HL-60 (cell line): ENCODE data around the gene CBARP.

Experiments
- DNase-seq, 2 experiments: peaks; one replicate each; pipeline ENCODE4 v3.0.0-alpha.2; 2010 to 2020; ENCODE audit warnings: low read depth in 1 of 2, low spot score in 1 of 2
- H3K27ac ChIP-seq: fragments of 250-450 bp; sonication (Bioruptor Pico); replicated peaks from 2 replicates; pipeline ENCODE4 v1.5.1; 2020; ENCODE audit warnings: mild to moderate bottlenecking, moderate library complexity
- H3K27me3 ChIP-seq: fragments of 250-450 bp; sonication (Bioruptor Pico); 2 replicates; pipeline ENCODE4 v1.5.1; 2021; ENCODE audit warnings: mild to moderate bottlenecking, moderate library complexity; ENCODE audit not compliant: insufficient read depth, poor library complexity, severe bottlenecking
- H3K4me3 ChIP-seq: replicated peaks from 2 replicates; pipeline ENCODE4 v1.5.1; 2011; ENCODE audit warnings: mild to moderate bottlenecking, control low read depth, low read length; ENCODE audit not compliant: insufficient read depth
- GABPA ChIP-seq: IDR thresholded peaks from 2 replicates; pipeline ENCODE4 v1.6.1; 2012; ENCODE audit warnings: low read depth
- POLR2AphosphoS5 ChIP-seq: IDR thresholded peaks from 2 replicates; pipeline ENCODE4 v1.6.1; 2012; ENCODE audit warnings: low read depth
- SPI1 ChIP-seq: IDR thresholded peaks from 2 replicates; pipeline ENCODE4 v1.6.1; 2012; ENCODE audit warnings: low read depth, mild to moderate bottlenecking, borderline replicate concordance
- TF ChIP-seq, protein P1 (sequence below): IDR thresholded peaks from 2 replicates; pipeline ENCODE4 v1.6.1; 2012; ENCODE audit warnings: low read depth; ENCODE audit not compliant: insufficient replicate concordance
- TF ChIP-seq, protein P2 (sequence below): IDR thresholded peaks from one replicate; pipeline ENCODE4 v1.5.1; 2011; ENCODE audit warnings: low read length, control low read depth, inconsistent platforms; ENCODE audit not compliant: insufficient read depth

The CBARP gene

GRCh38 chr19:1239796-1240737 lies 2.3 kb upstream of the CBARP start:
- TF ChIP-seq GABPA: no peak
- no peak for TF ChIP-seq SPI1
- TF ChIP-seq, protein P1, sequence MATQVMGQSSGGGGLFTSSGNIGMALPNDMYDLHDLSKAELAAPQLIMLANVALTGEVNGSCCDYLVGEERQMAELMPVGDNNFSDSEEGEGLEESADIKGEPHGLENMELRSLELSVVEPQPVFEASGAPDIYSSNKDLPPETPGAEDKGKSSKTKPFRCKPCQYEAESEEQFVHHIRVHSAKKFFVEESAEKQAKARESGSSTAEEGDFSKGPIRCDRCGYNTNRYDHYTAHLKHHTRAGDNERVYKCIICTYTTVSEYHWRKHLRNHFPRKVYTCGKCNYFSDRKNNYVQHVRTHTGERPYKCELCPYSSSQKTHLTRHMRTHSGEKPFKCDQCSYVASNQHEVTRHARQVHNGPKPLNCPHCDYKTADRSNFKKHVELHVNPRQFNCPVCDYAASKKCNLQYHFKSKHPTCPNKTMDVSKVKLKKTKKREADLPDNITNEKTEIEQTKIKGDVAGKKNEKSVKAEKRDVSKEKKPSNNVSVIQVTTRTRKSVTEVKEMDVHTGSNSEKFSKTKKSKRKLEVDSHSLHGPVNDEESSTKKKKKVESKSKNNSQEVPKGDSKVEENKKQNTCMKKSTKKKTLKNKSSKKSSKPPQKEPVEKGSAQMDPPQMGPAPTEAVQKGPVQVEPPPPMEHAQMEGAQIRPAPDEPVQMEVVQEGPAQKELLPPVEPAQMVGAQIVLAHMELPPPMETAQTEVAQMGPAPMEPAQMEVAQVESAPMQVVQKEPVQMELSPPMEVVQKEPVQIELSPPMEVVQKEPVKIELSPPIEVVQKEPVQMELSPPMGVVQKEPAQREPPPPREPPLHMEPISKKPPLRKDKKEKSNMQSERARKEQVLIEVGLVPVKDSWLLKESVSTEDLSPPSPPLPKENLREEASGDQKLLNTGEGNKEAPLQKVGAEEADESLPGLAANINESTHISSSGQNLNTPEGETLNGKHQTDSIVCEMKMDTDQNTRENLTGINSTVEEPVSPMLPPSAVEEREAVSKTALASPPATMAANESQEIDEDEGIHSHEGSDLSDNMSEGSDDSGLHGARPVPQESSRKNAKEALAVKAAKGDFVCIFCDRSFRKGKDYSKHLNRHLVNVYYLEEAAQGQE: no peak
- no peak for TF ChIP-seq POLR2AphosphoS5
- TF ChIP-seq, protein P2, sequence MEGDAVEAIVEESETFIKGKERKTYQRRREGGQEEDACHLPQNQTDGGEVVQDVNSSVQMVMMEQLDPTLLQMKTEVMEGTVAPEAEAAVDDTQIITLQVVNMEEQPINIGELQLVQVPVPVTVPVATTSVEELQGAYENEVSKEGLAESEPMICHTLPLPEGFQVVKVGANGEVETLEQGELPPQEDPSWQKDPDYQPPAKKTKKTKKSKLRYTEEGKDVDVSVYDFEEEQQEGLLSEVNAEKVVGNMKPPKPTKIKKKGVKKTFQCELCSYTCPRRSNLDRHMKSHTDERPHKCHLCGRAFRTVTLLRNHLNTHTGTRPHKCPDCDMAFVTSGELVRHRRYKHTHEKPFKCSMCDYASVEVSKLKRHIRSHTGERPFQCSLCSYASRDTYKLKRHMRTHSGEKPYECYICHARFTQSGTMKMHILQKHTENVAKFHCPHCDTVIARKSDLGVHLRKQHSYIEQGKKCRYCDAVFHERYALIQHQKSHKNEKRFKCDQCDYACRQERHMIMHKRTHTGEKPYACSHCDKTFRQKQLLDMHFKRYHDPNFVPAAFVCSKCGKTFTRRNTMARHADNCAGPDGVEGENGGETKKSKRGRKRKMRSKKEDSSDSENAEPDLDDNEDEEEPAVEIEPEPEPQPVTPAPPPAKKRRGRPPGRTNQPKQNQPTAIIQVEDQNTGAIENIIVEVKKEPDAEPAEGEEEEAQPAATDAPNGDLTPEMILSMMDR: peak; percentile 66
- H3K4me3 ChIP-seq: peak overlapping the region; percentile 29
- peak; percentile 80 to 84 for DNase-seq
- H3K27me3 ChIP-seq: peaks cover 21% of the 10 kb centered on the region
- H3K27ac ChIP-seq: no peak overlapping the region

GRCh38 chr19:1239420-1239795 lies 1.6 kb upstream of the CBARP start:
- Histone ChIP-seq H3K27me3 (peaks cover 21% of the 10 kb centered on the region), H3K27ac (no peak overlapping the region), H3K4me3 (no peak overlapping the region)
- TF ChIP-seq POLR2AphosphoS5 (no peak), SPI1 (no peak), GABPA (no peak)
- TF ChIP-seq, protein P2: no peak
- TF ChIP-seq, protein P1: no peak
- no peak for DNase-seq

DNA sequence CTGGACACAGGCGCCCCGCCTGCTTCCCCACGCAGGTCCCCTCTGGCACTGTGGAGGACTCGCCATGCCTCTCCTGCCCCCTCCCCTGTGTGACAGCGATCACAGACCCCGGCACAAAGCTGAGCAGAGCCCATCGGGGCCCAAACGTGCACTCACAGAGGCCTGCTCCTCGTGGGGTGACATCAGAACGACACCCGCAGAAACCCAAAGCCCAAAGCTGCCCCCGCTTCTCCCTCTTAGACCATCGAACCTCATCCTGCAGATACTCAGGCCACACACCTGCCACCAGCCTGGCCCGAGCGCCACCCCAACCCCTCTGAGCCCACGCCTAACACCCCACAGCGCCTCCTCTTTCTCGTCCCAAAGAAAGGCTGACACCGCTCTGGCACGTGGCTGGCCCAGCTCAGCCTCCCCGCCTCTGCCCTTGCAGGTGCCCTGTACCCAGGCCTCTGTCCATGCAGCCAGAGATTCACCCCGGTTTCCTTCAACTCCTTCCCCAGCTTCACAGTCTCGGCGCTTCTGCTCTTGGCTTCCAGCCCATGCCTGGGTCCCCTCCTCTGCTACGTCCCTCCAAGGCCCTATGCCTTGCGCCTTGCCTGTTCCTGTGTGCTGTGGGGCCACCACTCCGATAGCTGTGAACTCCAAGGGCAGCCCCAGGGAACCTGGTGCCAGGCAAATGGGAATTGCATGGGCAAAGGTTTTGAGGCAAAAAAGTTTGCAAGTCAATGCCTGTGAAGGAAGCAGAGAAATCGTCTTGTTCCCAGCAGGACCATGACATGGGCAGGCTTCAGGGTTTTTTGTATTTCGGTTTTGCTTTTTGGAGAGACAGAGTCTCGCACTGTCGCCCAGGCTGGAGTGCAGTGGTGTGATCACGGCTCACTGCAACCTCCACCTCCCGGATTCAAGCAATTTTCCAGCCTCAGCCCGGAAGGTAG lies 831 bp upstream of the CBARP start:
- TF ChIP-seq GABPA (no peak), SPI1 (no peak), POLR2AphosphoS5 (no peak)
- TF ChIP-seq, protein P2: no peak
- TF ChIP-seq, protein P1: no peak
- peak overlapping the region; percentile 51; the same call in 1 of the 2 replicates for H3K4me3 ChIP-seq
- no peak overlapping the region for H3K27ac ChIP-seq
- no peak for DNase-seq
- peaks cover 21% of the 10 kb centered on the region for H3K27me3 ChIP-seq
